Ovary (tissue), 9 donors: ENCODE results near the gene BBS1. TPM values are rescaled to one million over a fixed set of nuclear protein-coding genes. Genes with fewer than 3 reads are reported as not detected.

Source experiments
- DNase-seq, 5 donors: peaks; one replicate each; pipeline ENCODE4 v3.0.0-alpha.2; 2019 to 2020
- H3K27ac ChIP-seq, 2 donors: fragments of 200-600 bp; one replicate each; pipeline versions ENCODE4 v1.5.1 to v1.8.0; 2019 to 2022
- H3K27me3 ChIP-seq: fragments of 200-600 bp; one replicate; pipeline ENCODE4 v1.8.0; 2022
- H3K36me3 ChIP-seq: fragments of 200-600 bp; sonication (generic); one replicate; pipeline ENCODE4 v1.5.1; 2019
- H3K4me1 ChIP-seq: one replicate; pipeline ENCODE4 v1.8.1; 2013; ENCODE audit warnings: mild to moderate bottlenecking, moderate library complexity; ENCODE audit not compliant: insufficient read depth
- H3K4me3 ChIP-seq: fragments of 200-600 bp; sonication (generic); one replicate; pipeline ENCODE4 v1.5.1; 2017
- H3K9me3 ChIP-seq, 2 donors: fragments of 200-600 bp in 1 of 2; sonication (generic) in 1 of 2; one replicate each; pipeline versions ENCODE4 v1.5.1 to v1.8.1; 2013 to 2019; ENCODE audit warnings: mild to moderate bottlenecking in 1 of 2, moderate library complexity in 1 of 2
- CTCF ChIP-seq, 3 donors: fragments of 450-650 bp in 2 of 3; fragments of 200-600 bp in 1 of 3; IDR thresholded peaks; one replicate each; pipeline versions ENCODE4 v1.5.1 to v1.8.0; 2016 to 2022; ENCODE audit warnings: antibody characterized with exemption in 3 of 3, mild to moderate bottlenecking in 1 of 3
- EP300 ChIP-seq: sonication (generic); formaldehyde crosslinking; IDR thresholded peaks from one replicate; pipeline ENCODE4 v1.6.1; 2017; ENCODE audit warnings: antibody characterized with exemption
- POLR2A ChIP-seq: fragments of 450-650 bp; IDR thresholded peaks from one replicate; pipeline ENCODE4 v1.6.1; 2017; ENCODE audit warnings: antibody characterized with exemption, mild to moderate bottlenecking, moderate library complexity
- WGBS, 3 donors: extraction: QIAGEN DNeasy Blood & Tissue Kit in 1 of 3; methylation state at CpG; one replicate each; pipeline versions ENCODE4 v1.1.5 to v1.1.7; 2013 to 2017; 5-methylcytosine and 5-hydroxymethylcytosine counted together
- intact Hi-C, 4 donors: fragments of 100-400 bp; cut with DNase I; formaldehyde crosslinking; loops; one replicate each; pipeline versions ENCODE4 v1.11.0 to v1.15.1; 2022 to 2023
- polyA plus RNA-seq, 2 donors: library from polyadenylated mRNA; stranded (reverse); fragments of 200-250 nt in 1 of 2; fragments of 350-450 nt in 1 of 2; fragmentation: Illumina TruSeq in 1 of 2; extraction: RNeasy Lipid Tissue Mini Kit (QIAGEN cat#74804) in 1 of 2; gene quantifications; one replicate each; pipeline ENCODE4 v1.2.3, GENCODE V29; 2013 to 2014
- total RNA-seq, 7 donors: library from RNA; depleted of rRNA in 2 of 7; stranded (reverse); fragments of >200 nt in 2 of 7; fragmentation: NEBNext Ultra II Directional in 3 of 7; extraction: Animal tissue kit (Norgen Biotek cat#: 25700) in 3 of 7; gene quantifications; one replicate each; pipeline versions ENCODE4 v1.1.0 to v1.2.4, GENCODE V29; 2016 to 2023
- donor health status: DM: no; HTN: no; CAD: no; lungs with moderate emphysema.
- donor health status: DM: no; HTN: no; CAD: no.
- donor health status: Bipolar disorder and iron deficiency.
- donor health status: DM: yes; HTN: yes; CAD: no.
- donor health status: DM: no; HTN: no; CAD: no.
- donor health status: DM: yes; HTN: yes; CAD: no.

Gene BBS1
- total and polyA plus RNA-seq, 9 donors: 33.8 to 78.3 (median 67.2) TPM

- Histone ChIP-seq H3K27me3 (no peaks in the 10 kb centered on the region), H3K4me3 (peak overlapping the region; percentile 59), H3K4me1 (peaks cover 2% of the 10 kb centered on the region), H3K36me3 (no peaks in the 10 kb centered on the region), H3K9me3 (no peaks in the 10 kb centered on the region), H3K27ac (peak overlapping the region; percentile 49 to 82)
- intact Hi-C loops: loop anchor here in 1 of 4 donors (10.0 kb wide), 1 partner anchor 195 kb away; the partner anchor contains the start of gene RBM4B
- TF ChIP-seq CTCF (IDR thresholded peaks at IDR 0.05) (peak in 1 of 3 donors; percentile 19), POLR2A (no peak)
- peak in 4 of 5 donors; percentile 48 to 66 (median 56) for DNase-seq
- 0 to 1% (median 0%) methylated on average over 29 to 34 of the region's 34 CpGs for WGBS, 3 donors
Measured at GRCh38 chr11:66479394-66480116, 30.9 kb upstream of the BBS1 start.

- H3K27ac ChIP-seq: peak within 1 kb of the TSS; percentile 49 to 82
- intact Hi-C loops: no loop called here
- 0 to 1% (median 1%) methylated on average over 40 to 62 of the region's 62 CpGs for WGBS, 3 donors
- H3K27me3 ChIP-seq: no peaks in the 10 kb centered on the region
- peak; percentile 87 for TF ChIP-seq POLR2A
- no peak for TF ChIP-seq EP300
- peak; percentile 97 to 99 (median 98) for DNase-seq
- no peaks in the 10 kb centered on the region for H3K36me3 ChIP-seq
- H3K9me3 ChIP-seq: no peaks in the 10 kb centered on the region
- H3K4me1 ChIP-seq: peaks cover 2% of the 10 kb centered on the region
- peak within 1 kb of the TSS; percentile 59 for H3K4me3 ChIP-seq
Measured at GRCh38 chr11:66480117-66480938, 30.1 kb upstream of the BBS1 start, which contains the start of gene DPP3. DPP3 (plus strand) TSS chr11:66480434; CDS start chr11:66482201, 1,767 bp downstream.

DNA sequence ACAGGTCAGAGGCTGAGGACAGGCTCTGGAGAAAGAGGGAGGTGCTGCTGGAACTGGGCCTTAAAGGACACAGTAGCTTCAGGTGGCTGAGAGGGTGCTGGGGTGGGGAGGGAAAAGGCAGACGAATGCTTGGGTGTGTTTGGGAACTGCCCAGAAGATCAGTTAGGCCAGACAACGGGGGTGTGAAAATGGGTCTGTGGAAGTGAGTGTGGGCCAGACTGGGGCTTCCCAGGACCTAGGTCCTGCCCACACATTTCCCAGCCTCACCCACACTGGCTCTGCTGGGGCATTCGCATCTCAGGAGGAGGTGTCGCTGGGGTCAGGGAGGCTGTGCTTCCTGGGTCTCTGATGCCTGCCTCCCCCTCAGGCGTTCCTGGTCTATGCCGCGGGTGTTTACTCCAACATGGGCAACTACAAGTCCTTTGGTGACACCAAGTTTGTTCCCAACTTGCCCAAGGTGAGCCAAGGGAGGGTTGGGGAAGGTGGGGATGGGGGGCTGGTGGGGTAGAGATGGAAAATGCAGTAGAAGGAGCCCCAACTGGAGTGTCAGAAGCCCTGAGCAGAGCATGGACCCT, 25.5 kb upstream of the BBS1 start:
- Histone ChIP-seq H3K27me3 (no peaks in the 10 kb centered on the region), H3K27ac (no peak overlapping the region), H3K4me1 (peaks cover 2% of the 10 kb centered on the region), H3K4me3 (no peak overlapping the region), H3K9me3 (no peaks in the 10 kb centered on the region), H3K36me3 (no peaks in the 10 kb centered on the region)
- WGBS, 3 donors: 69 to 73% (median 69%) methylated on average over 7 of the region's 7 CpGs
- intact Hi-C loops: no loop called here
- DNase-seq: no peak
- TF ChIP-seq EP300: no peak
- TF ChIP-seq POLR2A: no peak
- no peak for TF ChIP-seq CTCF (IDR thresholded peaks at IDR 0.05)

DNA sequence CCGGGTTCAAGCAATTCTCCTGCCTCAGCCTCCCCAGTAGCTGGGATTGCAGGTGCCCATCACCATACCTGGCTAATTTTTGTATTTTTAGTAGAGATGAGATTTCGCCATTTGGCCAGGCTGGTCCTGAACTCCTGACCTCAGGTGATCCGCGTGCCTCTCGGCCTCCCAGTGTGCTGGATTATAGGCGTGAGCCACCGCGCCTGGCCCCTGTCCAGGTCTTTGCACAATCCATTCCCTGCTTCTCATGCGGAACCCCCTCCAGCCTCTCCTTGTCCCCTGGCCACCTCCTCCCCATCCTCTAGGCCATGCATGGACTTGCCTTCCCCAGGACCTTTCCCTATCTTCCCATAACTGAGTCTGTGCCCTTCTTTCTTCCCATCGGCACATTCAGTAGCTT, 21.5 kb upstream of the BBS1 start:
- H3K27ac ChIP-seq: no peak overlapping the region
- no peaks in the 10 kb centered on the region for H3K4me1 ChIP-seq
- intact Hi-C loops: no loop called here
- H3K4me3 ChIP-seq: no peak overlapping the region
- no peaks in the 10 kb centered on the region for H3K36me3 ChIP-seq
- DNase-seq: no peak
- WGBS, 3 donors: 81 to 95% (median 93%) methylated on average over 10 of the region's 10 CpGs
- H3K9me3 ChIP-seq: no peaks in the 10 kb centered on the region
- no peaks in the 10 kb centered on the region for H3K27me3 ChIP-seq
- TF ChIP-seq POLR2A (no peak), CTCF (IDR thresholded peaks at IDR 0.05) (no peak), EP300 (no peak)
